Dermis lymphatic vessel endothelial cell (primary cell): Measurements from ENCODE around the gene ATXN10. TPM values are rescaled to one million over a fixed set of nuclear protein-coding genes. Genes with fewer than 3 reads are reported as not detected.

Experiments
- total RNA-seq: library from RNA; depleted of rRNA; stranded (reverse); fragments of >200 nt; gene quantifications from 2 replicates; pipeline ENCODE4 v1.2.1, GENCODE V29; 2014

The ATXN10 gene, protein sequence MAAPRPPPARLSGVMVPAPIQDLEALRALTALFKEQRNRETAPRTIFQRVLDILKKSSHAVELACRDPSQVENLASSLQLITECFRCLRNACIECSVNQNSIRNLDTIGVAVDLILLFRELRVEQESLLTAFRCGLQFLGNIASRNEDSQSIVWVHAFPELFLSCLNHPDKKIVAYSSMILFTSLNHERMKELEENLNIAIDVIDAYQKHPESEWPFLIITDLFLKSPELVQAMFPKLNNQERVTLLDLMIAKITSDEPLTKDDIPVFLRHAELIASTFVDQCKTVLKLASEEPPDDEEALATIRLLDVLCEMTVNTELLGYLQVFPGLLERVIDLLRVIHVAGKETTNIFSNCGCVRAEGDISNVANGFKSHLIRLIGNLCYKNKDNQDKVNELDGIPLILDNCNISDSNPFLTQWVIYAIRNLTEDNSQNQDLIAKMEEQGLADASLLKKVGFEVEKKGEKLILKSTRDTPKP
- 58.2 and 77.9 TPM in 2 replicates for total RNA-seq

GRCh38 chr22:45671783-45672563 is at the start of gene ATXN10:
Gene ATXN10 (plus strand): TSS chr22:45671834. CDS start chr22:45672064, 230 bp downstream.

Other genes starting within 250 kb of the ATXN10 start
- 0.09 and 0.22 TPM in 2 replicates for gene FBLN1, start 169.0 kb upstream of the ATXN10 start, total RNA-seq